Mesangial cell (primary cell): Measurements from ENCODE around the gene RPL32. TPM values are rescaled to one million over a fixed set of nuclear protein-coding genes. Genes with fewer than 3 reads are reported as not detected.

ENCODE experiments used
- total RNA-seq: library from RNA; depleted of rRNA; stranded (reverse); fragments of >200 nt; gene quantifications from 2 replicates; pipeline ENCODE4 v1.2.3, GENCODE V29; 2015

The RPL32 gene
- 529 and 1,124 TPM in 2 replicates for total RNA-seq

GRCh38 chr3:12841149-12841969 lies at the start of gene RPL32:
RPL32 (minus strand) TSS chr3:12841565; CDS start chr3:12840237, 1,328 bp downstream.

GRCh38 chr3:12796171-12797123 lies 44.9 kb downstream of the RPL32 start, which contains the start of gene CAND2:
CAND2 (plus strand) TSS chr3:12796680; CDS start chr3:12796721, 41 bp downstream.

Other genes starting within 250 kb of the RPL32 start
- gene RAF1, start 177.4 kb downstream of the RPL32 start, total RNA-seq: 62.0 and 69.3 TPM in 2 replicates
- not detected in 2 replicates for gene TMEM40, start 82.3 kb downstream of the RPL32 start, total RNA-seq
- gene CAND2, start 44.9 kb downstream of the RPL32 start, total RNA-seq: 9.0 and 13.2 TPM in 2 replicates
- gene IQSEC1, start 231.9 kb upstream of the RPL32 start, total RNA-seq: 9.9 and 18.3 TPM in 2 replicates